LHCN-M2 (cell line): ENCODE measurements around the gene C16orf86. TPM values are rescaled to one million over a fixed set of nuclear protein-coding genes. Genes with fewer than 3 reads are reported as not detected.

Experiments
- DNase-seq: peaks from one replicate; pipeline ENCODE4 v3.0.0-alpha.2; 2012; ENCODE audit warnings: low read depth
- total RNA-seq: library from RNA; depleted of rRNA; stranded (reverse); fragments of >200 nt; gene quantifications from 2 replicates; pipeline ENCODE4 v1.2.3, GENCODE V29; 2014

C16orf86 gene
- total RNA-seq, 1 experiment from 2014 or later = 6.3 TPM

DNA sequence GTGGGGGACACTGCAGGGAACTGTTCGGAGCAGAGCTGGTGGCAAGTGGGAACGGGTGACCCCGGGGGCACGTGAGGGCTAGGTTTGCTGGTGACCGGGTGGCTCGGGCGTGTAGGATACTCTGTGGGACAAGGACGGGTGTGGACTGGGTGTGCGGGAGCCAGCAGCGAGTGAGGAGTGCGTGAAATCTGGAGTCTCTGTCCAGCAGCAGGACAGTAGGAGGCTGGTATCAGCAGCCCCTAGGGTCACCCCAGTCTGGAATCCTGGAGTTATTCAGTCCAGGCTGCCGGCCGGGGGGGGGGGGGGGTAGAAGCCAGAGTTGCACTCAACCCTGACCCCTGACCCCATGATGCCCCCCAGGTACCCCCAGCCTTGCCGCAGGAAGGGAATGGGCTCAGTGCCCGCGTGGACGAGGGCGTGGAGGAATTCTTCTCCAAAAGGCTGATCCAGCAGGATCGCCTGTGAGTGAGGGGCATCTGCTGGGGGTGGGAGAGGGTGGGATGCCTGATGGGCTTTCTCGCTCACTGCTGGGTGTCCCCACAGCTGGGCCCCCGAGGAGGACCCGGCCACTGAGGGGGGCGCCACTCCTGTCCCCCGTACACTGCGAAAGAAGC lies 12.7 kb upstream of the C16orf86 start:
- no peak for DNase-seq

DNA sequence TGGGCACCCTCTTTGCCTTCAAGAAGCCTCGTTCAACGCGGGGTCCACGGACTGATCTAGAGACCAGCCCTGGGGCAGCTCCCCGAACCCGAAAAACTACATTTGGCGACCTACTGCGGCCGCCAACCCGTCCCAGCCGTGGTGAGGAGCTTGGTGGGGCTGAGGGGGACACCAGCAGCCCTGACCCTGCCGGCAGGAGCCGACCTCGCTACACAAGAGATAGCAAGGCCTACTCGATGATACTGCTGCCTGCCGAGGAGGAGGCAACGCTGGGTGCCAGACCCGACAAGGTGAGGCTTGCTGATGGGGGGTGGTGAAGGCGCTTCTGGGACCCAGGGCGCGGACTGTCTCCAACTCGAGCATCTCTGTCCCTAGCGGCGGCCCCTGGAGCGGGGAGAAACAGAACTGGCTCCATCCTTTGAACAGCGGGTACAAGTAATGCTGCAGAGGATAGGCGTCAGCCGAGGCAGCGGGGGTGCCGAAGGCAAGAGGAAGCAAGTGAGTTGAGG lies 12.2 kb upstream of the C16orf86 start:
- DNase-seq = no peak

DNA sequence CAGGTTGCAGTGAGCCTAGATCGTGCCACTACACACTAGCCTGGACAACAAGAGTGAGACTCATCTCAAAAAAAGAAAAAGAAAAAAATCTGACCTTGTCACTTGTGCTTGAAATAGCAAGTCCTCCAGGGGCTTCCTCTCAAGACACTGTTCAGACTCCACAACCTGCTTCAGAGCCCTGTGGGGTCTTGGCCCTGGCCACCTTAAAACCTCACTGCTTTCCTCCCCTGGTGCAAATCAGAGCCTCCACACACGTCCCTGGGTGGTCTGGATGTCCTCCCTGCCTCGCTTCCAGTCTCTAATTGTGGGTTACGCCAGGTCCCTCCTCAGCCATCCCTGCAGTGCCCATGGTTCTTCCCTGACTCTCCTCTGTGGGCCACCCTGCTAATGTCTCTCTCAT lies 11.3 kb upstream of the C16orf86 start:
- no peak for DNase-seq

DNA sequence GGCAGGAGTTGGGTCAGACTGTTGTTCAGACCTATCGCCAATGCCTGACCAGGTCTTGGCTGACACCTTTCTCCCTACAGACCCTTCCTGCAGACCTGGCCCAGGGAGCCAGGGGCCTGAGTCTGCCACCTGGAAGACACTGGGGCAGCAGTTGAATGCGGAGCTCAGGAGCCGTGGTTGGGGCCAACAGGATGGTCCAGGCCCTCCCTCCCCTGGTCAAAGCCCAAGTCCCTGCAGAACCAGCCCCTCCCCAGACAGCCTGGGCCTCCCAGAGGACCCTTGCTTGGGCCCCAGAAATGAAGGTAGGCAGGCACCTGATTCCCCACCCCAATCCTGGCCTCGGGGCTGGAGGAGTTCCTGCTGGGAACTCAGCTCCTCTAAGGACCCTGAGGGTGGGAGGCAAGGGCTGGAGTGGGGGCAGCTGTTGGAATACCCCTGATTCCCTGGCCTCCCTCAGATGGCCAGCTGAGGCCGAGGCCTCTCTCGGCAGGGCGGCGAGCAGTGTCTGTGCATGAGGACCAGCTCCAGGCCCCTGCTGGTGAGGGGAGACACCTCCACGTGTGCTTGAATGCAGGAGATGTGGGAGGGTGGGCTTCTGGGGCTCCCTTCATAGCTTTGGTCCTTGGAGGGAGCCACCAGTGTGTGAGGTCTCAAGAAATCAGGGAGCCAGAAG lies 10.1 kb upstream of the C16orf86 start:
- DNase-seq = no peak

DNA sequence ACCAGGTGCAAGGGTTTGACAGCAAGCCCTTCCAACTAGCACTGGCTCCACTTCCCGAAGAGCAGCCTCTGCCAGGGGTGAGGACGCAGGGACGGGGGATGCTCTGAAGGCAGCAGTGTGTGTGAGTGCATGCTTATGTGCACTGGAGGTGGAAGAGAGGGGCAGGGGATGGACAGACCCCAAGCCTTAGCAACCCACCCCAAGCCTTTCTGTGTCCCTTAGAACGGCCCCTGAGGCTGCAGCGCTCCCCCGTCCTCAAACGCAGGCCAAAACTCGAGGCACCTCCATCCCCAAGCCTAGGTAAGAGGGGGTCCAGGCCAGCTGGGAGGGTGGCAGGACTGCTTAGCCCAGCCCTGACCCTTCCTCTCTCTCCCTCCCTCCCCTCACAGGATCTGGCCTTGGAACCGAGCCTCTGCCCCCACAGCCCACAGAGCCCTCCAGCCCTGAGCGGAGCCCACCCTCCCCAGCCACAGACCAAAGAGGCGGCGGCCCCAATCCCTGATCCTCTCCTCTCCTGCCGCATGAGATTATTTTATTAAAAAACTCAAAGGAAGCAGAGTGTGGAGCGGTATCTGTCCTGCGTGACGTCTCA lies 9.5 kb upstream of the C16orf86 start:
- DNase-seq = no peak

DNA sequence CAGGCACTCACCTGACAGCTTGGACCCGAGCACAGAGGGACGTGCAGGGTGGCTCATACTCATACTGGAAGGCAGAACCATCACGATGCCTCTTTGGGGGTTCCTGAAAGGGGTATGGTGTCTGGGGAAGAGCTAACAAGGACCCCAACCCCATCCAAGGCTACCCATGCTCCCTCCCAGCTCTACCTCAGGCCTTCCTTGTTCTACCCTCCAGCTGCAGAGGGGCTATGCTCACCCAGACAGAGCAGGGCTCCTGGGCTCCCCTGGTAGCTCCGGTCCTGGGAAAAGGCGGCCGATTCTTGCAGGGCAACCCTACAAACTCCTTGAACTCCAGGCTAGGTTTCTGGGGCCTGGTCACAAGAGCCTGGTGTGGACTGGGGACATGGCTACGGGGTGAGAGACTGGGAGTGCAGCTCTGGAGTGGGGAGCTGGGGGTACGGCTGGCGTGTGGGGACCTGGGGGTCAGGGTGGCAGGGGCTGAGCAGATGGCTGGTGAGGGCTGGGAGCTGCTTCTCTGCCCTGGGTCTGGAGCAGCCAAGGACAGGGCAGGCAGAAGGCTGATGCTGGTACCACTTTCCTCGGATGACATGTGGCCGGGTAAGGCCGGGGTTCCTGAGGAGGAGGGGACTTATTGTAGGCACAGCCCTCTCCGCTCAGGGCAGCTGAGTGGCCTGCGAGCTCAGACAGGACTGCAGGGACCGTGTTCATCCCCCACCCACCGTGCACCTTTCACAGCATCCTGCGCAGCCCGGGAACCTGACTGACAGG lies 8.7 kb upstream of the C16orf86 start:
- no peak for DNase-seq

DNA sequence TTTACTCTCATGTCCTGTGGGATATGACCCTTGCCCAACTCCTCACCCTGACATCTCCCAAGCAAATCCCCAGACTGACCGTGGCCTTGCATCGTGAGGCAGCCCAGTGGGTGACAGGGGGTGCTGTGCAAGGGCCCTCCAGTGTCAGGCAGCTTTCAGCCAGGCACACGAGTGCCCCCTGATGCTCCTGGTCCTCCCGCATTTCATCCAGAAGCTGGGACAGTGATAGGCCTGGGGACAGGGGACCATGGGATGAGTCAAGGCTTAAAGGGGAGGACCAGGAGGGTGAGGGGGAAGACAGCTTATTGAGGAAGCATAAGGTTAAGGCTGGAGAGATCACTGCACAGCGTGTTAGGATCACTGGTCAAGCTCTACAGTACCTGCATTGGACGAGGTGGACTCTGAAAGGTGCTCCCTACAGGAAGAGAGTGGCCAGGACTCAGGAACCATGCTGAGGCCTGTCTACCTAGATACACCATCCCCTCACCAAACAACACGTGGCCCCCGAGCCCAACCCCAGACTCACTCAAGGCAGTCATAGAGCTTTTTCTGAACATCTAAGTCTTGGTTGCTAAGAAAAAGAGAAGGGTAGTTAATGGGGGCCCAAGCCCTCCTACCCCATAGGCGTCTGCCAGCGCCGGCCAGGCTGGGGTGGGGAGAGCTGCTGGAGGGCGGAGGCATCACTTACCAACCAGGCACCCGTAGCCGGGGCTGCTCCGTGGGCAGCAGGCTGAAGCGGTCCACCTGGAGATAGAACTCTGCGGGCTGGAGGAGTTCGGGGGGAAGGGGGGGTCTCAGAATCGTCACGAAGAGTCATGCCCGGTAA lies 7.6 kb upstream of the C16orf86 start:
- DNase-seq = no peak

DNA sequence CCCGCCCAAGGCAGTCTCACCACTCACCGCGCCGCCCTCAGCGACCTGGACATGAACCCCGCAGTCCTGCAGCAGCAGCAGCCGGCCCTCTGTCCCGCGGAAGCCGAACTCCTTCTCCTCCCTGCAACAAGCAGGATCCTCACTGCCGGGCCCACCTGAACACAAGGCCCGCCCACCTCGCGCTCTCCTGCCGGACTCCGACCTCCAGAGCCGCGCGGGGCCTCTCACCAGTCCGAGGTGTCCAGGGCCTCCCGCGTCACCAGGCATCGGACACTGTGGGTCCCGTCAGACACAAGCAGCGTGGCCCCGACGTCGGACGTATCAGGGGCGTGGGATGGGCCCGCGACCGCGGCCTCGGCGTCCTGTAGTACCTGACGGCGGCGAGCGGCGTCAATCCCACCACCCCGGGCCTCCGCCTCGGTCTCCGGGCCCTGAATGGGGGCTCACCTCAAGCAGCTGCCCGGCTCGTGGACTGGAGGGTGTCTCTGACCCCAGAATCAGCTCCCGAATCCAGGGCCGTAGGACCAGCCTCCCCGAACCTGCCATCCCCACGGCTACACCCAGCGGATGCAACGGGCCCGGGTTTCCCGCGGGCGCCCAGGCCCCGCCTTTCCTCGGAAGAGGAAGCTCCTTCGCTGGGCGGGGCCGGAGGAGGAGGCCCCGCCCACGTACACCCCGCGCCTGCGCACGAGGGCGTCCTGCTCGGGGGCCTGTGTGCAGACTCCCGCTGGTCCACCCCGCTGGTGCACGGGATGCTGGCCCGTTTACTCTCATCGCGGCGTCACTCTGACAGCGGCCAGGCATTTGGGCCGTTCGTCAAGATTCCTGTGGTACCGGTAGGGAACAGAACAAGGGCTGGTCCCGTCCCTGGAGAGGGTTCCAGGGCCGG lies 6.7 kb upstream of the C16orf86 start, which contains the start of gene ACD:
Gene ACD (minus strand): TSS at position 586 of the 889 bp plus-strand sequence. CDS start 40 bp downstream, at position 546.
- DNase-seq = peak; percentile 86

DNA sequence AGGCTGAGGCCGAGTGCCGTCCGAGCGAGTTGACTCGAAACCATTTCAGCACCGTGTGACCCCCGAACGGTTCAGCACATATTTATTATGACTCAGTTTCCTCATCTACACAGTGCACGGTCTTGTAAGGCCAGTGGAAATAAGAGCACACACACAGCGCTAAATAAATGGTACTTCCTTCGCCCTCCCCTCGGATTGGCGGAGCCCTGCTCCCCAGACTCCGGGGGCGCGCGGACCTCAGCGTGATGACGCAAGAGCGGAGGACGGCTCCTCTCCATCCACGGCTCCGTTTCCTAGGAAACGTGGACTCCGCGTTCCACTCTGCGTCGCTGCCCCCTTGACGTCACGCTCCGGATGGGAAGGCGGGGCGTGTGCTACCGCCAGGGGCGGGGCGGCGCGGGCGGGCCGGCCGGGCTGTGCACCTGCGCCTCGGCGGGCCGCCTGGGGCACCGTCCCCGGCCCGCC lies 6.0 kb upstream of the C16orf86 start, which contains the start of gene PARD6A:
Gene PARD6A (plus strand): TSS at position 397 of the 465 bp plus-strand sequence. CDS start 79 bp downstream, outside the sequence.
- peak; percentile 96 for DNase-seq

DNA sequence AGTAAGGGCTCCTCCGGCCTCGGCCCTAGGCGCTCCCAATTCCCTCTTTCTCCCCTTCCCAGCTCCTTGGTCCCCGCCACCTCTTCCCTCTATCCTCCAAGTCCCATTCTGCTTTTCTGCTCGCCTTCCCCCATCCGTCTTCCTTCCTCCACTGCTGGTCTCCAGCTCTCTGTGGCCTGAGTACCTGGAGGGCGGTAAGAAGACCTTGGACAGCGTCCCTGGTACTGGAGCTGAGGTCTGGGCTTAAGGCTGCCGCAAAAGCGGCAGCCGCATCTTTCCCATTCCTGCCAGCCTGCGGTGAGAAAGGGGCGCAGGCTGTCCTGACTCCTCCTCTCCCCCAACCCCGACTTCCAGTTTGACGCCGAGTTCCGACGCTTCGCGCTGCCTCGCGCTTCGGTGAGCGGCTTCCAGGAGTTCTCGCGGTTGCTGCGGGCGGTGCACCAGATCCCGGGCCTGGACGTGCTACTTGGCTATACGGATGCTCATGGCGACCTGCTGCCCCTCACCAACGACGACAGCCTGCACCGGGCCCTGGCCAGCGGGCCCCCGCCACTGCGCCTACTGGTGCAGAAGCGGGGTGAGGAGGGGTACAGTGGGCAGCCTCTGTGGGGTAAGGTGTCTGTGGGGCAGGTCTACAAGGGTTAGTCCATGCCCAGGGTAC lies 5.4 kb upstream of the C16orf86 start:
- no peak for DNase-seq

DNA sequence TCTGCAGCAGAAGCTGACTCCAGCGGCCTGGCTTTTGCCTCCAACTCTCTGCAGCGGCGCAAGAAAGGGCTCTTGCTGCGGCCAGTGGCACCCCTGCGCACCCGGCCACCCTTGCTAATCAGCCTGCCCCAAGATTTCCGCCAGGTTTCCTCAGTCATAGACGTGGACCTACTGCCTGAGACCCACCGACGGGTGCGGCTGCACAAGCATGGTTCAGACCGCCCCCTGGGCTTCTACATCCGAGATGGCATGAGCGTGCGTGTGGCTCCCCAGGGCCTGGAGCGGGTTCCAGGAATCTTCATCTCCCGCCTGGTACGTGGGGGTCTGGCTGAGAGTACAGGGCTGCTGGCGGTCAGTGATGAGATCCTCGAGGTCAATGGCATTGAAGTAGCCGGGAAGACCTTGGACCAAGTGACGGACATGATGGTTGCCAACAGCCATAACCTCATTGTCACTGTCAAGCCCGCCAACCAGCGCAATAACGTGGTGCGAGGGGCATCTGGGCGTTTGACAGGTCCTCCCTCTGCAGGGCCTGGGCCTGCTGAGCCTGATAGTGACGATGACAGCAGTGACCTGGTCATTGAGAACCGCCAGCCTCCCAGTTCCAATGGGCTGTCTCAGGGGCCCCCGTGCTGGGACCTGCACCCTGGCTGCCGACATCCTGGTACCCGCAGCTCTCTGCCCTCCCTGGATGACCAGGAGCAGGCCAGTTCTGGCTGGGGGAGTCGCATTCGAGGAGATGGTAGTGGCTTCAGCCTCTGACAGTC lies 4.5 kb upstream of the C16orf86 start:
- DNase-seq = no peak

DNA sequence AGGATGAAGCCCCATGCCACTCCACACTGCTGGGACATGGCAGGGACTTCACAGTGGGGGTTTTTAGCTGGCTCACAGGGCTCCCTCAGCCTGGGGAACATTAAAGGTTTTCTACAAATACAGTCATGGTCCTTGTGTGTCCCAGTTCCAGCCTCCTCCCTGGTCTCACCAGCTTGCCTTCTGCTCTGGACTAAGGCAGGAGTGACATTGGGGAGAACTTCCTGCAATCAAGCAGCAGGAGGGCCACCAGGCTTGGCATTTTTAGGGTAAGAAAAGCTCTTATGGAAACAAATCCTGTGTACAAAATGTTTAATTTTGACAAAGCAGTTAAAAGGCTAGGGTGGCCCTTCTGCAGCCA lies 4.0 kb upstream of the C16orf86 start:
- DNase-seq = no peak

DNA sequence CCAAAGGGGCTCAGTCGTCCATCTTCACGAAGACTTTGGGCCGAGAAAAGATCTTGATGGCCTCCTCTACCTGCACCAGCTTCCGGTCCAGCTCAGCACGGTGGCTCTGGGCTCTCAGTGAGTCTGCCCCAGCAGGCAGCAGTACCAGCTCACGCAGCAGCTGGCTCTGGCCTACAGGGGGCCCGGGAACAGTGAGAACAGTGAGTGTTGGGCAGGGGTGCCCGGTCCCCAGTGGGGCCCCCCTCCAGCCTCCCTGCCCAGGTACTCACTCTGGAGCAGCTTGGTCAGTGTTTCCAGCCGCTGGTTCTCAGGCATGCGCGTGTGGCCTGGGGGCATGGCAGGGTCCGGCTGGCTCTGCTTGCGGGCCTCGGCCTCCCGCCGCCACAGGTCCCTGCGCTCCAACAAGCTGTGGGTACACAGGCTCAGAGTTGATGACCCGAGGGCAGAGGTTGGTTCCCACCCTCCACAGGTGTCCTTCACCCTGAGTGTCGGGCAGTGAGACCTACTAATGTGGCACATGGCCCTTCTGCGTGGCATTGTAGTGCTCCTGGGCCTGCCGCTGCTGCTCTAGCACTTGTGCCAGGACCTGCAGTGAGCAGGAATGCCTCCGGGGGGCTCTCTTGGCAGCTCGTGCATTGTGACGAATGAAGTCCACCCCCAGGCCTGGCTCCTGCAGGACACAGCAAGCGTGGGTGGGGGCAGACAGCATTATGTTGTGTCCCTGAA lies 3.3 kb upstream of the C16orf86 start:
- no peak for DNase-seq

DNA sequence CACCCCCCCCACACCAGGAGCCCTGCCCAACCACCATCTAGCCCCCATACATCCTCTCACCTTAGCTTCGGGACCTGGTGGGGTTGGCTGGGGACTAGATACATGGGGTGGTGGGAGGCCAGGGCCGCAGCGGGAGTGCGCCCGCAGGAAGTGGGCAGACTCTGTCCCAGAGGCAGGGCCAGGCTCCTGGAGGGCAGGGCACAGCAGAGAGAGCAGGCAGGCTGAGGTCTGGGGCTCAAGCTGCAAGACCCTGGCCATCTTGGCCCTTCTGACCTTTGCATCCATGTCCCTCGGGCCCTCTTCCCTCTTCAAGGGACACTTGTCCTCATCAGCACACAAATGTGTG lies 2.8 kb upstream of the C16orf86 start:
- DNase-seq = no peak

DNA sequence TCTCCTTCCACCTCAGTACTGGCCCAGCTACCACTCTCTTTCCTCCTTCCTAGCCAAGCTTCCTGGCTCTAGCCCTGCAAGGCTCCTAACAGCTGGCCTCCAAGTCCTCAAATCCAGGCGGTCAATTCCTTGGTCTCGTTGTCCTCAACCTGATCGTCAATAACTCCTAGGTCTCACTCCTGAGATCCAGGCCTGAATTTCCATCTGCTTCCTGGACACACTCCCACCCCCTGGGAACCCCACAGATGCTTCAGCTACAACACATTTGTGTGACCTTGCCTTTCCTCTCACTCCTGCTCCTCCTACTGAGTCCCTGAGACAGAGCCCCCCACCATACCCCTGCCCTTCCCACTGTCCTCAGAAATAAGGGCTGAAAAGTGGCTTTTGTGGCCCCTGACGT lies 2.4 kb upstream of the C16orf86 start:
- no peak for DNase-seq

DNA sequence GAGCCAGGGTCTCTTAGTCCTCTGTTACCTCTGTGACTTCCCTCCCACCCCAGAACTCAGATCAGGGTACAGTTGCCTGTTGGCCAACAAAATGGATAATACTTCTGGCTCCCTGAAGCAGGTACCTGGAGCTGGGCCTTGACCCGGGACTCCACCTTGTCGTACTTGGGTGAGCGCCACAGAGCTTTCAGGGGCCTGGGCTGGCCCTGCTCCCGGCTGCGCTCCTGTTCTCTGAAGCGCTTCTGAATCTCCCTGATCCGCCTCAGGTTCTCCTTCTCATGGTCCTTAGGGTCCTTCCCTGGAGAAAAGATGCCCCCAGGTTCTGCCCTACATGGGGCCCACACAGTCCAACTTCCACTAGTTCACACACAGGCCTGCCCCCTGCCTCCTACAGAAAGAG lies 1.7 kb upstream of the C16orf86 start:
- no peak for DNase-seq

DNA sequence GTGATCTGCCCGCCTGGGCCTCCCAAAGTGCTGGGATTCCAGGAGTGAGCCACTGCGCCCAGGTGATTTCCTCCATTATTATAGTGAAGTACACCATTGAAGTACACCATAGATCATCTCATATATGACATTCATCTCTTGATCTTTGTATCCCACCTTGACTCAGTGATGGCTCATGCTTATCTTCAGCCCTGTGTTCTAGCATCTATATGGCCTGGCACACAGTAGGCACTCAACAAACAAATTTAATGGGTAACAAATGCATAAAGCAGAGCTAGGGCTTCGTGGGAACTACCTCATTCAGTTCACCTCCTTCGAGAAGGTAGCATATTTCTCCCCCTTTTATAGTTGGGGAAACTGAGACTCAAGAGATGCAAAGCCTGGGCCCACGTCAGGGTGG lies 1.0 kb upstream of the C16orf86 start:
- no peak for DNase-seq

DNA sequence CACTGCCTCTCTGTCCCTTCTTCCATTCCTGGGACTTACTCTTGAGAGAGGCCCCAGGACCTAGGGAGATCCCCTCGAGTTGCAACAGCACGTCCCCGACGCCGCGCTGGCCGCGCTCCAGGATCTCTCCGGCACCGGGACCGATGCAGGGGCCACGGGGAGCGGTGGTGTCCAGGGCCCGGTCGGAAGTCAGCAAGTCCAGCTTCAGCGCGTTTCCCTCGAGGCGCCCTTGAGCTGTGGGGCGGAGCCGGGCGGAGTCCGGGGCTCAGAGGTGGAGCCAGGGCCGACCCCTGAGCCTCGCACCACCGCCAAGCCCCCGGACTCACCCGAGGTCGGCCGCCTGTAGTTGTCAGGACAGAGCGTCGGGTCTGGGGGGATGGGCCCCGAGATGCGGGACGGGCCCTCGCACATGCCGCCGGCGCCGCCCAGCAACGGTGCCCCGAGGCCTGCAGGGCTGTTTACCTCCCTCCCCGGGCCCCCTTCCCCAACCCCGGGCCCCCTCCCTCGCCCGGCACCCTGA lies 522 bp upstream of the C16orf86 start:
- no peak for DNase-seq
